GM18907 (cell line): Measurements from ENCODE around the gene ARHGAP33.
"Not testable (repeated sequence)": the region's sequence is repeated elsewhere in the genome, so short reads cannot be mapped to it uniquely, and the experiment has no call there.

Source experiments
- ATAC-seq: cut with Tn5 transposase; IDR thresholded peaks from one replicate; pipeline ENCODE4 v1.9.1; 2021; ENCODE audit warnings: mild to moderate bottlenecking, moderate library complexity; ENCODE audit not compliant: unreplicated experiment

ARHGAP33 gene

DNA sequence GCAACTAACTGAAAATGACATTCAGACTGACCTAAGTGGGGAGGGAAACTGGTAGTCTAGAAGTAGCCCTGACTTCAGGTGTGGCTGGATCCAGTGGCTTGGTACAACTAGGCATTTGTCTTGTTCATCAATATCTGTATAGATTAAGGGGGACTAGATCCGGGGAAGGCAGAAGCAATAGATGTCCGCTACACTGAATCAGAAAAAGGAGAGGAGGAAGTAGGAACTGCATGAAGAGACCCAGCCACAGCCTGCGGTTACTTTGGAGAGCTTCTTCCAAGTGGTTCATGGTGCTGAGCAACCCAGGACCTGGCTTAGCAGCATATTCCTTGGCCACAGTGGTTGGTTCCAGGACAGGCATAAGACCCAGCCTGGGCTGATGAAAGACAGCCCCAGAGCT lies 47.2 kb downstream of the ARHGAP33 start:
- ATAC-seq = no peak

DNA sequence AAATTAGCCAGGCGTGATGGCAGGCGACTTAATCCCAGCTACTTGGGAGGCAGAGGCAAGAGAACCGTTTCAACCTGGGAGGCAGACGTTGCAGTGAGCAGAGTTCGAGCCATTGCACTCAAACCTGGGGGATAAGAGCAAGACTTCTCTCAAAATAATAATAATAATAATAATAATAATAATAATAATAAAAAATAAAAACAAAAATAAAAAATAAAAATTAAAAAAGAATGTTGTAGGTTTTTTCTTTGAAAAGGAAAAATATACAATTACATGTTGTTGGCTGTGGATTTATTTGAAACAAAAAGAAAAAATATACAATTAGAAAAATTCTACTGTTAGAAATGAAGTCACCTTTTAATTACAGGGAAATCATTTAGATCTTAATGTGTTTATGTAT lies 48.8 kb downstream of the ARHGAP33 start:
- no peak for ATAC-seq

DNA sequence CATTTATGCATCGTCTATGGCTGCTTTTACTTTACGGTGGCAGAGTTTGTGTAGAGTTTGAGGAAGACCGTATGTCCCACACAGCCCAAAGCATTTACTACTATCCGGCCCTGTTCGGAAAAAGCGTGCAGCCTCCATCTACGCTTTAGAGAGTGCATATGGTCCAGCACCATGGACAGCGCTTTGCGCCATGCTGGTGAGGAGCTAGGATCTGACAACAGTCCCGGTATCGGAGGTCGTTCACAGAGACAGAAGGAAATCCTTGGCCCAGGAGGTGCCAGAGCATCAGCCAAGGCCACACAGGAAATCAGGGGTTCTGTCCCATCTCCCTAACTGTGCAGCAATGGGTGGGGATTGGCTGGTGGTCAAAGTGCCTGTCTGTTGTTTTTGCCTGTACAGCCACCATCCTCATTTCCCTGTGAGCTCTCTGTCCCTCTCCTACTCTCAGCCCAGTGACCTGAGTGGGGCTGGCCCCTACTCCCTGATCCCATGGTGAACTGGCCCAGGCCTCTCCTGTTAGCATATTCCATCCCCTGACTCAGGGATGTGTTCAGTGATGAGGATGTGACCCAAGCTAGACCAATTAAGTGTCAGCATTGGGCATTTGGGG lies 53.4 kb downstream of the ARHGAP33 start:
- no peak for ATAC-seq

DNA sequence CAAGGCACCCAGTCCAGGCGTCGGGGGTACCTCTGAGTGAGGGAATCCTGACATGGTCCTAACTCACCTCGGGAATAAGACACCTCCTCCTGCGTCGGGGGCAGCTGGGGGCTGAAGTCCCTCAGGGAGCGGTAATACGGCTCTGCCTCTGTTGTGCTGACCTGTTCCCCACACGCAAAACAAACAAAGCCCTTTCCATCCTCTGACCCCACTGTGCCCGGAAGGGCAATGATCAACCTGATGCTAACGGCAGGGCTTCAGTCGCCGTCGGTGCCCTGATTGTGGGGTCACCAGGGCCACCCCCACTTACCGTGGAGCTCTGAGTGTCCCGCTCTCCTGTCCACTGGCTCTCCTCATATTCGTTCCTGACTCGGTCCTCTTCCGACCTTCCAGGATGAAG lies 55.6 kb downstream of the ARHGAP33 start:
- ATAC-seq = no peak

DNA sequence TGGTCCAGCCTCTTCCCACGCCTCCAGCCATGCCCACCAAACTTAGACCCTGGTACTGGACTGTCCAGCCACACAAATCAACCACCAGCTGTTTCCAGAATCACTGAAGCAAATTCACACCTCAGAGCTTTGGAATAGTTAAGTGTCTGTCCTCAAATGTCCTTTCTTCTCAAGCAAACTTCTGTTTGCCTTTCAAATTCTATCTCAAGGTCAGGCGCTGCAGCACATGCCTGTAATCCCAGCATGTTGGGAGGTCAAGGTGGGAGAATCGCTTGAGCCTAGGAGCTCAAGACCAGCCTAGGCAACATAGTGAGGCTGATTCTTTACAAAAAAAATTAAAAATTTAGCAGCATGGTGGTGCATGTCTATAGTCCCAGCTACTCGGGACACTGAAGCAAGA lies 56.7 kb downstream of the ARHGAP33 start:
- no peak for ATAC-seq

DNA sequence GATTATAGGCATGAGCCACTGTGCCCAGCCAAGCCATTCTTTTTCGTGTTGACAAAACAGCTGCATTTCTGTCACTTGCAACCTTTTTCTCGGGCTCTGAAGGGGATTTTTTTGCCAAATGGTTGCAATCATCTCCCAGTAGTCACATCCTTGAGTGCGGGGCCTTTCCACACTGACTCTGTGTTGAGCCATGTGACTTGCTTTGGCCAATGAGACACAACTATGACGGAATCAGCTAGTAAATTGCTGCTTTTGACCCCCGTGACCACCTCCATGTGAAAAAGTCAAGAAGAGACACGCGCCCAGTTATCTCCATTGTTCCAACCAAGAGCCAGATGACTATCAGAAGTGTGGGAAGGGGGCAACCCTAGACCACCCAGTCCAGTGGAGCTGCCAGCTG lies 58.6 kb downstream of the ARHGAP33 start:
- ATAC-seq = no peak

DNA sequence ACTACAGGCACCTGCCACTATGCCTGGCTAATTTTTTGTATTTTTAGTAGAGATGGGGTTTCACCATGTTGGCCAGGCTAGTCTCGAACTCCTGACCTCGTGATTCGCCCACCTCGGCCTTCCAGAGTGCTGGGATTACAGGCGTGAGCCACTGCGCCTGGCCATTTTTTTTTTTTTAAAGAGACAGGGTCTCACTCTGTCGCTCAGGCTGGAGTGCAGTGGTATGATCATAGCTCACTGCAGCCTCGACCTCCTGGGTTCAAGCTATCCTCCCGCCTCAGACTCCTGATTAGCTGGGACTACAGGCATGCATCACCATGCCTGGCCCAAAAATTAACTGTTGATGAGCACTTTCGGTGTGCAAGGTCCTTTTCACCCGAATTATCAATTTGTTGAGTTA lies 60.7 kb downstream of the ARHGAP33 start:
- ATAC-seq = not testable (repeated sequence)
